GM12874 (cell line): Measurements from ENCODE around the gene GRID1.

Experiments used
- CTCF ChIP-seq: IDR thresholded peaks from 2 replicates; pipeline ENCODE4 v1.5.1; 2011; ENCODE audit warnings: low read depth, mild to moderate bottlenecking, control low read depth, low read length, moderate library complexity; ENCODE audit not compliant: insufficient read depth

GRID1 gene

DNA sequence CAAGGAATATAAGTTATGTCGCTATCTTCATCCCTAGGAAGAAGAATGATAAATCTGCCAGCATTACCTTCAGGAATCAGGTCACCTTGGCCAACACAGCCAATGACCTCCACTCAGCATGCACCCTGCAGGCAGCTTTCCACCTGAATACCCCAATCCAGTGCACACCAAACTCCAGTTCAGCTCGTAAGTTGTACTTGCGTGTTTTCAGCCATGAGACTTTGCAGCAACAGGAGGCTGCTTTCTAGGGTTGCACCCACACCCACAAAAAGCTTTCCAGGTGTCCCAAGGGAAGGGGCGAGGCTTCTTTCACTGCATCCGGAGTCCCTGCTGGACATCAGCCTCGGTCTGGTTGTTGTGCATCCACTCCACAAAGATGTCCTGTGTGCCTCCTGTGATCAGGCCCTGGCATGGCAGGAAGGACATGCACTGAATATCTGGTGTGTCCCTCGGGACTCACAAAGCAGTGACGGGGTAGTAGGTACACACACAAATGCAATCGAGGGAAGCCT is 282.9 kb downstream of the GRID1 start:
- no peak for TF ChIP-seq CTCF

DNA sequence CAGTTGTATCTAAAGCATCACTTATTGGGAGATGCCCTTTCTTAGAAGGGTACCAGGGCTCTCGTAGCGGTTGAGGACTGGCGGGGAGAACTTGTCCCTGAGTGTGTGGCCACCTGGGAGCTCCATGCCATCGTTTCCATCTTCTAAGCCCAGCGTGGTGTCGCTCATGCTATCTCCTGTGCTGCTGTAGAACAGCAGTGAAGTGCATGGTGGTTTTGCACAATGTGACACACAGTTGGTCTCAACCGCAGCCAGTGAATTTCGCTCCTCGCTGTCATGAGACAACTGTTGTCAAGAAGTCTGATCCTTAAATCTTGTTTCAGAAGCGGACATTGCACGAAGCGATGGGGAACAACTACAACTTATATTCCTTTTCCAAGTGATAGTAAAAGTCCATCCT is 283.4 kb downstream of the GRID1 start:
- no peak for TF ChIP-seq CTCF

DNA sequence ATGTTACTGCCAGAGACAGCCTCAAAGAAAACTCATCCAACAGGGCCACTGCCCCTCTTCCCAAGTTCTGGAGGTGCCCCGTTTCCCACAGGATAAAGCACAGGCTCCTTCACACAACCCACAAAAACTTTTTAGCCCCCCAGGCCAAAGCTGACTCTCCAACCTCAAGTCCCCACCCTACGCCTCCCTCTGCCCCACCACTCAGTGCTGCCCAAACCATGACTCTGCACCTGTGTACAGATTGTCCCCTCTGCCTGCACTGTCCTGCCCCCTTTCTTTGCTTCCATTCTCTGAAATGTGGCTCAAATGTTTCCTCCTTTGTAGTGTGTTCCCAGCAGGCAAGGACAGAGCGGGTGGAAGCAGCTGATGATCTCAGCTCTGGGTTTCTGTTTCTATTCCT is 284.0 kb downstream of the GRID1 start:
- TF ChIP-seq CTCF = no peak

GRCh38 chr10:86079088-86079487 is 287.5 kb downstream of the GRID1 start:
- TF ChIP-seq CTCF = no peak

DNA sequence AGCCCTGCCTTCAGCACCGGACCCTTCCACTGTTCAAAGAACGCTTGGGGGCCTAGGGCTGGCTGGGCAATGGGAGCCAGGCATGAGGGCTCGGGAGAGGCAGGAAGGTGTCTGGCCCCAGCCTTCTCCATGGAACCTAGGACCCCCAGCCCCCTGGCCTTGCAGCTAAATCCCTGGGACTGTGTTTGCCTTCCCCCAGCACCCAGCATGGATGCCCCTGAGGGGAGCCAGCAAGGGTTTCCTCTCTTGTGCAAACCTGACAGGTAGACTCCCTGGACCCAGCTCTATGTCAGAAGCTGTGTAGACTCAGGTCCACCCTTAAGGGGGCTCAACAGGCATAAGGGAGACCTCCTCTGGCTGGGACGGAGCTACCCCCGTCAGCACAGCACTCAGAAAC is 288.0 kb downstream of the GRID1 start:
- TF ChIP-seq CTCF = no peak

DNA sequence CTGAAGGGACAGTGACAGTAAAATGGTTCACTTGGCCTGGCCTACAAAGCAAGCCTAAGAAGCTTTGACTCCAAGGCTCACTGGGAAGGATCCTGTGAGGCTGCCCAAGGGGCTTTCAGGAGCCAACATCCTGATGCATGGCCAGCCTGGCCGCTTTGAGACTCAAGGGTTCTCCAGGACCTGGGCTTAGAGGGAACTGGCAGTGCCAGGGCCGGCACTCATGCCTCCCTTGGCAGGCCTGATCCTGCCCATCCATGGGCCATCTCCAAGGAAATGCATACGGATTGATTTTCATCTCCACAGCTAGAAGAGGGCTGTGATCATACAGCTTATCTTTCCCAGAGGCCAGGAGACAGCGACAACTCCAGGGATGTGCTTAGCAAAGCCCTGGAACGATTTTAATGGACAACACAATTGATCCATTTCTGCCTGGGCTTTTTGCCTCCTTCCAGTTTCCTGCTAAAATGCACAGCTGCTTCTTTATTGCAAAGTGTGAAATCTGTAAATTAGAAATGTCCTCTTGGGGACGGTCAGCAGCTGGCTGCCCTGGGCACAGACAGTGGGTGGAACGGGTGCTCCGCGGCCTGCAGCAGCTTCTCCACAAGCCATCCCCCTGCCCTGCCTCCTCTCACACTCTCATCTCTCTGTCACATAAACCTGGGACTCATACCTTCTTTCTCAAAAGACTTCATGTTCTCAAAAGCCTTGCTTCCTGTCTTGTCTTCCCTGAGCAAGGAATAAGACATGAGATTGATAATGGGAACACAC is 288.5 kb downstream of the GRID1 start:
- no peak for TF ChIP-seq CTCF

GRCh38 chr10:86077271-86077670 is 289.3 kb downstream of the GRID1 start:
- TF ChIP-seq CTCF = no peak

- no peak for TF ChIP-seq CTCF
Observed at GRCh38 chr10:86075512-86075911, 291.1 kb downstream of the GRID1 start.
